HEK293 (cell line): Measurements from ENCODE around the gene MEI1.

Experiments used
- BCL11B ChIP-seq: fragments of 450-650 bp; formaldehyde crosslinking; IDR thresholded peaks from 2 replicates; pipeline ENCODE4 v1.5.1; 2016; ENCODE audit warnings: low read depth, missing biosample characterization, missing genetic modification characterization
- EGR2 ChIP-seq: fragments of 450-650 bp; formaldehyde crosslinking; IDR thresholded peaks from 2 replicates; pipeline ENCODE4 v1.5.1; 2016; ENCODE audit warnings: low read depth, missing biosample characterization, missing genetic modification characterization
- KLF9 ChIP-seq: fragments of 450-650 bp; formaldehyde crosslinking; IDR thresholded peaks from 2 replicates; pipeline ENCODE4 v1.5.1; 2016; ENCODE audit warnings: missing biosample characterization, missing genetic modification characterization, low read depth
- OSR2 ChIP-seq: fragments of 450-650 bp; formaldehyde crosslinking; IDR thresholded peaks from 2 replicates; pipeline ENCODE4 v1.5.1; 2016; ENCODE audit warnings: missing biosample characterization, missing genetic modification characterization
- ZBTB1 ChIP-seq: fragments of 450-650 bp; formaldehyde crosslinking; IDR thresholded peaks from 2 replicates; pipeline ENCODE4 v1.5.1; 2016; ENCODE audit warnings: missing biosample characterization, missing genetic modification characterization
- ZBTB8A ChIP-seq: fragments of 450-650 bp; formaldehyde crosslinking; IDR thresholded peaks from 2 replicates; pipeline ENCODE4 v1.5.1; 2016; ENCODE audit warnings: missing biosample characterization, missing genetic modification characterization
- ZNF175 ChIP-seq: fragments of 450-650 bp; formaldehyde crosslinking; IDR thresholded peaks from 2 replicates; pipeline ENCODE4 v1.5.1; 2016; ENCODE audit warnings: missing biosample characterization, missing genetic modification characterization
- ZNF23 ChIP-seq: fragments of 450-650 bp; formaldehyde crosslinking; IDR thresholded peaks from 2 replicates; pipeline ENCODE4 v1.5.1; 2016; ENCODE audit warnings: missing biosample characterization, missing genetic modification characterization, borderline replicate concordance
- ZNF24 ChIP-seq: fragments of 450-650 bp; formaldehyde crosslinking; IDR thresholded peaks from 2 replicates; pipeline ENCODE4 v1.5.1; 2016; ENCODE audit warnings: missing biosample characterization, missing genetic modification characterization
- ZNF341 ChIP-seq: fragments of 450-650 bp; formaldehyde crosslinking; IDR thresholded peaks from 2 replicates; pipeline ENCODE4; 2016; ENCODE audit warnings: low read depth, missing biosample characterization, missing genetic modification characterization
- ZNF423 ChIP-seq: fragments of 450-650 bp; formaldehyde crosslinking; IDR thresholded peaks from 2 replicates; pipeline ENCODE4 v1.5.1; 2016; ENCODE audit warnings: missing biosample characterization, missing genetic modification characterization
- ZNF473 ChIP-seq: fragments of 450-650 bp; formaldehyde crosslinking; IDR thresholded peaks from 2 replicates; pipeline ENCODE4 v1.5.1; 2017; ENCODE audit warnings: missing biosample characterization, missing genetic modification characterization
- ZNF510 ChIP-seq: fragments of 450-650 bp; formaldehyde crosslinking; IDR thresholded peaks from 2 replicates; pipeline ENCODE4 v1.5.1; 2018; ENCODE audit warnings: mild to moderate bottlenecking, missing genetic modification characterization, missing biosample characterization; ENCODE audit not compliant: insufficient replicate concordance
- ZNF521 ChIP-seq: fragments of 450-650 bp; formaldehyde crosslinking; IDR thresholded peaks from 2 replicates; pipeline ENCODE4 v1.5.1; 2017; ENCODE audit warnings: missing biosample characterization, mild to moderate bottlenecking, missing genetic modification characterization
- ZNF654 ChIP-seq: fragments of 450-650 bp; formaldehyde crosslinking; IDR thresholded peaks from 2 replicates; pipeline ENCODE4 v1.5.1; 2016; ENCODE audit warnings: low read depth, missing biosample characterization, missing genetic modification characterization
- ZNF670 ChIP-seq: fragments of 450-650 bp; formaldehyde crosslinking; IDR thresholded peaks from 2 replicates; pipeline ENCODE4 v1.5.1; 2016; ENCODE audit warnings: missing biosample characterization, missing genetic modification characterization, low read depth
- ZNF677 ChIP-seq: fragments of 450-650 bp; IDR thresholded peaks from 2 replicates; pipeline ENCODE4 v1.5.0; 2018; ENCODE audit warnings: missing biosample characterization, mild to moderate bottlenecking, missing genetic modification characterization, moderate library complexity
- ZNF776 ChIP-seq: fragments of 450-650 bp; formaldehyde crosslinking; IDR thresholded peaks from 2 replicates; pipeline ENCODE4 v1.5.0; 2017; ENCODE audit warnings: missing biosample characterization, missing genetic modification characterization, borderline replicate concordance
- TF ChIP-seq, protein P1 (sequence below): fragments of 450-650 bp; formaldehyde crosslinking; IDR thresholded peaks from 2 replicates; pipeline ENCODE4 v1.5.1; 2016; ENCODE audit warnings: missing biosample characterization, missing genetic modification characterization
- TF ChIP-seq, protein P2 (sequence below): fragments of 450-650 bp; formaldehyde crosslinking; IDR thresholded peaks from 2 replicates; pipeline ENCODE4 v1.5.1; 2017; ENCODE audit warnings: missing biosample characterization, missing genetic modification characterization
- TF ChIP-seq, protein P3 (sequence below): fragments of 450-650 bp; formaldehyde crosslinking; IDR thresholded peaks from 2 replicates; pipeline ENCODE4 v1.5.1; 2016; ENCODE audit warnings: missing biosample characterization, missing genetic modification characterization, low read depth
- TF ChIP-seq, protein P4 (sequence below): fragments of 450-650 bp; formaldehyde crosslinking; IDR thresholded peaks from 2 replicates; pipeline ENCODE4 v1.5.1; 2017; ENCODE audit warnings: missing biosample characterization, missing genetic modification characterization
- TF ChIP-seq, protein P5 (sequence below): fragments of 450-650 bp; formaldehyde crosslinking; IDR thresholded peaks from 2 replicates; pipeline ENCODE4 v1.5.1; 2016; ENCODE audit warnings: missing biosample characterization, missing genetic modification characterization, borderline replicate concordance
- TF ChIP-seq, protein P6 (sequence below): fragments of 450-650 bp; formaldehyde crosslinking; IDR thresholded peaks from 2 replicates; pipeline ENCODE4 v1.5.1; 2016; ENCODE audit warnings: missing biosample characterization, missing genetic modification characterization
- TF ChIP-seq, protein P7 (sequence below): fragments of 450-650 bp; formaldehyde crosslinking; IDR thresholded peaks from 2 replicates; pipeline ENCODE4 v1.5.1; 2016; ENCODE audit warnings: missing biosample characterization, missing genetic modification characterization

Gene MEI1

DNA sequence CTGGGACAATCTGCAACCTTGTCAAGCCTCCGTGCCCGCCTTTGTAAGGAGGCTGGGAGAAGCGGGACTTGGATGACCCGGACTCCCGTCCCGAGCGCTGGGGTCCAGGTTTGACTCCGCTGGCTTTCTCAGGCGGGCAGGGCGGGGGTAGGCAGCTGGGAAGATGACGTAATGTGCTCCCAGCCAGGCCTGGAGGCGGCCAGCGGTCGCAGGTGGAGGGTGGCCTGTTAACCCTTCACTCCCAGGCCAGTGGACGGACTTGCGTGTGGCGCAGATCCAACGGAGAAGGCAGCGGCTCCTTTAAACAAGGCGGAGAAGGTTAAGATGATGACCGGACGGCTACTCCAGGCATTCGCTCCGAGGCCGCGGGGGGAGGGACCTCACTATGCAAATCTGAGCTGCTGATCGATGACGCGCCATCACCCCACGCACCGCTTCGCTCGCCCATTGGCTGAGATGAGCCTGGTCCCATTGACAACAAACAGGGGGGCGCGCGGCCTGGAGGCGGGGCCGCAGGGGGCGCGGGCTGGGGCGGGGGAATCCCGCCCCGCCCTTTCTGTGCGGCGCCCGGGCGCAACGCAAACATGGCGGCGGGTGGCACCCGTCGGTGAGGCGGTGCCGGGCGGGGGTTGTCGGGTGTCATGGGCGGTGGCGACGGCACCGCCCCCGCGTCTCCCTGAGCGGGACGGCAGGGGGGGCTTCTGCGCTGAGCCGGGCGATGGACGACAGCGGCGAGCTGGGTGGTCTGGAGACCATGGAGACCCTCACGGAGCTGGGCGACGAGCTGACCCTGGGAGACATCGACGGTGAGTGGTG lies 133.5 kb downstream of the MEI1 start, which contains the start of gene SREBF2 (continued):
- TF ChIP-seq KLF9 (tag by site-specific recombination) (peak; percentile 85), ZNF654 (tag by site-specific recombination) (no peak), OSR2 (tag by site-specific recombination) (no peak; the same call in 1 of the 2 replicates), ZNF510 (tag by site-specific recombination) (no peak), BCL11B (tag by site-specific recombination) (peak; percentile 97), ZNF677 (tag by site-specific recombination) (no peak), ZNF341 (peak; percentile 81), ZNF521 (no peak), ZNF24 (tag by site-specific recombination) (peak; percentile 70), EGR2 (tag by site-specific recombination) (peak; percentile 77), ZNF473 (tag by site-specific recombination) (no peak), ZNF23 (tag by site-specific recombination) (no peak), ZNF175 (tag by site-specific recombination) (no peak), ZNF776 (tag by site-specific recombination) (no peak), ZNF670 (no peak), ZBTB1 (tag by site-specific recombination) (0 out of 2 replicates have a peak, but pooled peaks have one; percentile 13), ZBTB8A (tag by site-specific recombination) (peak; percentile 94), ZNF423 (tag by site-specific recombination) (no peak)
- TF ChIP-seq, protein P1, sequence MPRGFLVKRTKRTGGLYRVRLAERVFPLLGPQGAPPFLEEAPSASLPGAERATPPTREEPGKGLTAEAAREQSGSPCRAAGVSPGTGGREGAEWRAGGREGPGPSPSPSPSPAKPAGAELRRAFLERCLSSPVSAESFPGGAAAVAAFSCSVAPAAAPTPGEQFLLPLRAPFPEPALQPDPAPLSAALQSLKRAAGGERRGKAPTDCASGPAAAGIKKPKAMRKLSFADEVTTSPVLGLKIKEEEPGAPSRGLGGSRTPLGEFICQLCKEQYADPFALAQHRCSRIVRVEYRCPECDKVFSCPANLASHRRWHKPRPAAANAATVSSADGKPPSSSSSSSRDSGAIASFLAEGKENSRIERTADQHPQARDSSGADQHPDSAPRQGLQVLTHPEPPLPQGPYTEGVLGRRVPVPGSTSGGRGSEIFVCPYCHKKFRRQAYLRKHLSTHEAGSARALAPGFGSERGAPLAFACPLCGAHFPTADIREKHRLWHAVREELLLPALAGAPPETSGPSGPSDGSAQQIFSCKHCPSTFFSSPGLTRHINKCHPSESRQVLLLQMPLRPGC (tag by site-specific recombination) = peak; percentile 82; the same call in 1 of the 2 replicates
- TF ChIP-seq, protein P2, sequence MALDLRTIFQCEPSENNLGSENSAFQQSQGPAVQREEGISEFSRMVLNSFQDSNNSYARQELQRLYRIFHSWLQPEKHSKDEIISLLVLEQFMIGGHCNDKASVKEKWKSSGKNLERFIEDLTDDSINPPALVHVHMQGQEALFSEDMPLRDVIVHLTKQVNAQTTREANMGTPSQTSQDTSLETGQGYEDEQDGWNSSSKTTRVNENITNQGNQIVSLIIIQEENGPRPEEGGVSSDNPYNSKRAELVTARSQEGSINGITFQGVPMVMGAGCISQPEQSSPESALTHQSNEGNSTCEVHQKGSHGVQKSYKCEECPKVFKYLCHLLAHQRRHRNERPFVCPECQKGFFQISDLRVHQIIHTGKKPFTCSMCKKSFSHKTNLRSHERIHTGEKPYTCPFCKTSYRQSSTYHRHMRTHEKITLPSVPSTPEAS (tag by site-specific recombination) = no peak; the same call in 1 of the 2 replicates
- TF ChIP-seq, protein P3, sequence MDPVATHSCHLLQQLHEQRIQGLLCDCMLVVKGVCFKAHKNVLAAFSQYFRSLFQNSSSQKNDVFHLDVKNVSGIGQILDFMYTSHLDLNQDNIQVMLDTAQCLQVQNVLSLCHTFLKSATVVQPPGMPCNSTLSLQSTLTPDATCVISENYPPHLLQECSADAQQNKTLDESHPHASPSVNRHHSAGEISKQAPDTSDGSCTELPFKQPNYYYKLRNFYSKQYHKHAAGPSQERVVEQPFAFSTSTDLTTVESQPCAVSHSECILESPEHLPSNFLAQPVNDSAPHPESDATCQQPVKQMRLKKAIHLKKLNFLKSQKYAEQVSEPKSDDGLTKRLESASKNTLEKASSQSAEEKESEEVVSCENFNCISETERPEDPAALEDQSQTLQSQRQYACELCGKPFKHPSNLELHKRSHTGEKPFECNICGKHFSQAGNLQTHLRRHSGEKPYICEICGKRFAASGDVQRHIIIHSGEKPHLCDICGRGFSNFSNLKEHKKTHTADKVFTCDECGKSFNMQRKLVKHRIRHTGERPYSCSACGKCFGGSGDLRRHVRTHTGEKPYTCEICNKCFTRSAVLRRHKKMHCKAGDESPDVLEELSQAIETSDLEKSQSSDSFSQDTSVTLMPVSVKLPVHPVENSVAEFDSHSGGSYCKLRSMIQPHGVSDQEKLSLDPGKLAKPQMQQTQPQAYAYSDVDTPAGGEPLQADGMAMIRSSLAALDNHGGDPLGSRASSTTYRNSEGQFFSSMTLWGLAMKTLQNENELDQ (tag by site-specific recombination) = no peak
- TF ChIP-seq, protein P4, sequence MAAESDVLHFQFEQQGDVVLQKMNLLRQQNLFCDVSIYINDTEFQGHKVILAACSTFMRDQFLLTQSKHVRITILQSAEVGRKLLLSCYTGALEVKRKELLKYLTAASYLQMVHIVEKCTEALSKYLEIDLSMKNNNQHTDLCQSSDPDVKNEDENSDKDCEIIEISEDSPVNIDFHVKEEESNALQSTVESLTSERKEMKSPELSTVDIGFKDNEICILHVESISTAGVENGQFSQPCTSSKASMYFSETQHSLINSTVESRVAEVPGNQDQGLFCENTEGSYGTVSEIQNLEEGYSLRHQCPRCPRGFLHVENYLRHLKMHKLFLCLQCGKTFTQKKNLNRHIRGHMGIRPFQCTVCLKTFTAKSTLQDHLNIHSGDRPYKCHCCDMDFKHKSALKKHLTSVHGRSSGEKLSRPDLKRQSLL (tag by site-specific recombination) = 0 out of 2 replicates have a peak, but pooled peaks have one; percentile 23
- TF ChIP-seq, protein P5, sequence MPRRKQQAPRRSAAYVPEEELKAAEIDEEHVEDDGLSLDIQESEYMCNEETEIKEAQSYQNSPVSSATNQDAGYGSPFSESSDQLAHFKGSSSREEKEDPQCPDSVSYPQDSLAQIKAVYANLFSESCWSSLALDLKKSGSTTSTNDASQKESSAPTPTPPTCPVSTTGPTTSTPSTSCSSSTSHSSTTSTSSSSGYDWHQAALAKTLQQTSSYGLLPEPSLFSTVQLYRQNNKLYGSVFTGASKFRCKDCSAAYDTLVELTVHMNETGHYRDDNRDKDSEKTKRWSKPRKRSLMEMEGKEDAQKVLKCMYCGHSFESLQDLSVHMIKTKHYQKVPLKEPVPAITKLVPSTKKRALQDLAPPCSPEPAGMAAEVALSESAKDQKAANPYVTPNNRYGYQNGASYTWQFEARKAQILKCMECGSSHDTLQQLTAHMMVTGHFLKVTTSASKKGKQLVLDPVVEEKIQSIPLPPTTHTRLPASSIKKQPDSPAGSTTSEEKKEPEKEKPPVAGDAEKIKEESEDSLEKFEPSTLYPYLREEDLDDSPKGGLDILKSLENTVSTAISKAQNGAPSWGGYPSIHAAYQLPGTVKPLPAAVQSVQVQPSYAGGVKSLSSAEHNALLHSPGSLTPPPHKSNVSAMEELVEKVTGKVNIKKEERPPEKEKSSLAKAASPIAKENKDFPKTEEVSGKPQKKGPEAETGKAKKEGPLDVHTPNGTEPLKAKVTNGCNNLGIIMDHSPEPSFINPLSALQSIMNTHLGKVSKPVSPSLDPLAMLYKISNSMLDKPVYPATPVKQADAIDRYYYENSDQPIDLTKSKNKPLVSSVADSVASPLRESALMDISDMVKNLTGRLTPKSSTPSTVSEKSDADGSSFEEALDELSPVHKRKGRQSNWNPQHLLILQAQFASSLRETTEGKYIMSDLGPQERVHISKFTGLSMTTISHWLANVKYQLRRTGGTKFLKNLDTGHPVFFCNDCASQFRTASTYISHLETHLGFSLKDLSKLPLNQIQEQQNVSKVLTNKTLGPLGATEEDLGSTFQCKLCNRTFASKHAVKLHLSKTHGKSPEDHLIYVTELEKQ (tag by site-specific recombination) = peak; percentile 60; the same call in 1 of the 2 replicates
- TF ChIP-seq, protein P6, sequence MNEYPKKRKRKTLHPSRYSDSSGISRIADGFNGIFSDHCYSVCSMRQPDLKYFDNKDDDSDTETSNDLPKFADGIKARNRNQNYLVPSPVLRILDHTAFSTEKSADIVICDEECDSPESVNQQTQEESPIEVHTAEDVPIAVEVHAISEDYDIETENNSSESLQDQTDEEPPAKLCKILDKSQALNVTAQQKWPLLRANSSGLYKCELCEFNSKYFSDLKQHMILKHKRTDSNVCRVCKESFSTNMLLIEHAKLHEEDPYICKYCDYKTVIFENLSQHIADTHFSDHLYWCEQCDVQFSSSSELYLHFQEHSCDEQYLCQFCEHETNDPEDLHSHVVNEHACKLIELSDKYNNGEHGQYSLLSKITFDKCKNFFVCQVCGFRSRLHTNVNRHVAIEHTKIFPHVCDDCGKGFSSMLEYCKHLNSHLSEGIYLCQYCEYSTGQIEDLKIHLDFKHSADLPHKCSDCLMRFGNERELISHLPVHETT (tag by site-specific recombination) = peak; percentile 92
- TF ChIP-seq, protein P7, sequence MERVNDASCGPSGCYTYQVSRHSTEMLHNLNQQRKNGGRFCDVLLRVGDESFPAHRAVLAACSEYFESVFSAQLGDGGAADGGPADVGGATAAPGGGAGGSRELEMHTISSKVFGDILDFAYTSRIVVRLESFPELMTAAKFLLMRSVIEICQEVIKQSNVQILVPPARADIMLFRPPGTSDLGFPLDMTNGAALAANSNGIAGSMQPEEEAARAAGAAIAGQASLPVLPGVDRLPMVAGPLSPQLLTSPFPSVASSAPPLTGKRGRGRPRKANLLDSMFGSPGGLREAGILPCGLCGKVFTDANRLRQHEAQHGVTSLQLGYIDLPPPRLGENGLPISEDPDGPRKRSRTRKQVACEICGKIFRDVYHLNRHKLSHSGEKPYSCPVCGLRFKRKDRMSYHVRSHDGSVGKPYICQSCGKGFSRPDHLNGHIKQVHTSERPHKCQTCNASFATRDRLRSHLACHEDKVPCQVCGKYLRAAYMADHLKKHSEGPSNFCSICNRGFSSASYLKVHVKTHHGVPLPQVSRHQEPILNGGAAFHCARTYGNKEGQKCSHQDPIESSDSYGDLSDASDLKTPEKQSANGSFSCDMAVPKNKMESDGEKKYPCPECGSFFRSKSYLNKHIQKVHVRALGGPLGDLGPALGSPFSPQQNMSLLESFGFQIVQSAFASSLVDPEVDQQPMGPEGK = peak; percentile 91
